PFSK-1 (cell line): ENCODE data around the gene SLC22A13.

Experiments
- POLR2AphosphoS5 ChIP-seq: IDR thresholded peaks from 2 replicates; pipeline ENCODE4 v1.6.1; 2012; ENCODE audit warnings: low read depth, mild to moderate bottlenecking, control low read depth, low read length, moderate library complexity
- SIN3A ChIP-seq: IDR thresholded peaks from 2 replicates; pipeline ENCODE4 v1.6.1; 2012; ENCODE audit warnings: mild to moderate bottlenecking, low read length, moderate library complexity, borderline replicate concordance; ENCODE audit not compliant: insufficient read depth
- TAF1 ChIP-seq: IDR thresholded peaks from 2 replicates; pipeline ENCODE4 v1.6.1; 2012; ENCODE audit warnings: low read length, control low read depth, borderline replicate concordance; ENCODE audit not compliant: insufficient read depth

- TF ChIP-seq POLR2AphosphoS5 (no peak), TAF1 (no peak), SIN3A (no peak)
Observed at GRCh38 chr3:38250198-38250597, 15.4 kb upstream of the SLC22A13 start.
